Measurements from ENCODE around the gene TPCN1. TPM values are rescaled to one million over a fixed set of nuclear protein-coding genes. Genes with fewer than 3 reads are reported as not detected.

TPCN1 gene
- total and polyA plus RNA-seq, 2 experiments from 2014 or later: 13.4 to 24.2 TPM

GRCh38 chr12:113248842-113249435 is 27.7 kb downstream of the TPCN1 start:
- Histone ChIP-seq H3K27me3 (no peaks in the 10 kb centered on the region), H3K4me1 (ENCODE audit: low read depth) (no peaks in the 10 kb centered on the region), H3K36me3 (no peaks in the 10 kb centered on the region), H3K9me3 (ENCODE audit: low read depth) (no peaks in the 10 kb centered on the region), H3K4me3 (no peak overlapping the region), H3K27ac (no peak overlapping the region)
- TF ChIP-seq, protein P1, sequence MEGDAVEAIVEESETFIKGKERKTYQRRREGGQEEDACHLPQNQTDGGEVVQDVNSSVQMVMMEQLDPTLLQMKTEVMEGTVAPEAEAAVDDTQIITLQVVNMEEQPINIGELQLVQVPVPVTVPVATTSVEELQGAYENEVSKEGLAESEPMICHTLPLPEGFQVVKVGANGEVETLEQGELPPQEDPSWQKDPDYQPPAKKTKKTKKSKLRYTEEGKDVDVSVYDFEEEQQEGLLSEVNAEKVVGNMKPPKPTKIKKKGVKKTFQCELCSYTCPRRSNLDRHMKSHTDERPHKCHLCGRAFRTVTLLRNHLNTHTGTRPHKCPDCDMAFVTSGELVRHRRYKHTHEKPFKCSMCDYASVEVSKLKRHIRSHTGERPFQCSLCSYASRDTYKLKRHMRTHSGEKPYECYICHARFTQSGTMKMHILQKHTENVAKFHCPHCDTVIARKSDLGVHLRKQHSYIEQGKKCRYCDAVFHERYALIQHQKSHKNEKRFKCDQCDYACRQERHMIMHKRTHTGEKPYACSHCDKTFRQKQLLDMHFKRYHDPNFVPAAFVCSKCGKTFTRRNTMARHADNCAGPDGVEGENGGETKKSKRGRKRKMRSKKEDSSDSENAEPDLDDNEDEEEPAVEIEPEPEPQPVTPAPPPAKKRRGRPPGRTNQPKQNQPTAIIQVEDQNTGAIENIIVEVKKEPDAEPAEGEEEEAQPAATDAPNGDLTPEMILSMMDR (IDR thresholded peaks at IDR 0.05; ENCODE audit: low read depth, low read length): no peak
- DNase-seq (ENCODE audit: low read depth in 1 of 2, low spot score in 1 of 2): no peak

GRCh38 chr12:113249546-113249945 is 28.3 kb downstream of the TPCN1 start:
- Histone ChIP-seq H3K27me3 (no peaks in the 10 kb centered on the region), H3K4me1 (ENCODE audit: low read depth) (no peaks in the 10 kb centered on the region), H3K27ac (no peak overlapping the region), H3K4me3 (no peak overlapping the region), H3K9me3 (ENCODE audit: low read depth) (no peaks in the 10 kb centered on the region), H3K36me3 (no peaks in the 10 kb centered on the region)
- no peak for DNase-seq (ENCODE audit: low read depth in 1 of 2, low spot score in 1 of 2)
- TF ChIP-seq, protein P1 (IDR thresholded peaks at IDR 0.05; ENCODE audit: low read depth, low read length): no peak

DNA sequence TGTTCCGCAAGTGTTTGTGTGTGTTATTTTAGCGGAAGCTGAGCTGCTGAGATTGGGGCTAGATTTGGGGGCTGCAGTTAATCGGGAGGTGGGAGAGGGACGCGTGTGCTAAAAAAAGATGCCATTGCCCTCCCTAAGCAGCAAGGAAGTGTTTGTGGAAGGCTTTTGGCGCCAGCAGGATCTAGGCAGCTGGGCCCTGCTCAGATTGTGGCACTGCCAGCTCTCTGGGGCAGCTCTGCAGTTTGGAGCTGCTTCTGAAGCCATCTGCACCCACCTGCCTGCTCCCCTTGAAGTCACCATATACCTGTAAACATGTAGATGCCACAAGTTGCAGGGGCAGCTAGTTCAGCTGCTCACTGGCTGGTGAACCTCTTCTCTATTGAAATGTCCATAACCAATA is 28.8 kb downstream of the TPCN1 start:
- H3K27ac ChIP-seq: no peak overlapping the region
- no peak overlapping the region for H3K4me3 ChIP-seq
- H3K9me3 ChIP-seq (ENCODE audit: low read depth): no peaks in the 10 kb centered on the region
- H3K27me3 ChIP-seq: no peaks in the 10 kb centered on the region
- no peak for DNase-seq (ENCODE audit: low read depth in 1 of 2, low spot score in 1 of 2)
- H3K36me3 ChIP-seq: no peaks in the 10 kb centered on the region
- no peaks in the 10 kb centered on the region for H3K4me1 ChIP-seq (ENCODE audit: low read depth)
- TF ChIP-seq, protein P1 (IDR thresholded peaks at IDR 0.05; ENCODE audit: low read depth, low read length): no peak

DNA sequence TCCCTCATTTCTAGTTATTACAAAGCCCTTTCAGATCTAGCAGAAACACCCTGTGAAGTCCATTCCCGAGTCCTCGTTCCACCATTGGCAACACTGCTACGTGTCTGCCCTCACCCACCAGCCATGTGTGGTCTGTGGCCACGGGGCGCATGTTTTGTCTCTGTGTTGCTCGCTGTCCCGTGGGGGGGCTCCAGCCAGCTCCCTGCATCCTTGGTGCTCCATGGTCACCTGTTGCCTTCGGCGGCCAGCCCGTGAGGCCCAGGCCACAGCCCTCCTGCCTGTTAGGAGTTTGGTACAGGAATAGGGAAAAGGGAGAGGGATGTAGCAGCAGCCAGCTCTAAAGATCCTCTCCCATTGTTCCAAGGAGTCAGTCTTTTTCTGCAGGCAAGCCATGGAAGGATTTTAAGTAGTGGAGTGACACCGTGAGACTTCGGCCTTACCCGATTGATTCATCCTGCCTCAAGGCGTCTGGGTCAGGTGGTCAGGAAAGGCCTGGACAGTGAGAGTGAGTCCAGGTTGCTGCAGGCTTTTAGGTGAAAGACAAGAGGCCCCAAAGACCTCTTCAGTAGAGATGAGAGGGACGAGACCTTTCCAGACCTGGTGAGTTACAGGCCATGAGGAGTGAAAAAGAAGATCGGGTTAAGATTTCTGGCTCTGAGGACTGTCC is 30.3 kb downstream of the TPCN1 start:
- Histone ChIP-seq H3K4me3 (no peak overlapping the region), H3K27me3 (no peaks in the 10 kb centered on the region), H3K36me3 (no peaks in the 10 kb centered on the region), H3K9me3 (ENCODE audit: low read depth) (no peaks in the 10 kb centered on the region), H3K4me1 (ENCODE audit: low read depth) (no peaks in the 10 kb centered on the region), H3K27ac (no peak overlapping the region)
- no peak for DNase-seq (ENCODE audit: low read depth in 1 of 2, low spot score in 1 of 2)
- TF ChIP-seq, protein P1 (IDR thresholded peaks at IDR 0.05; ENCODE audit: low read depth, low read length): no peak

- Histone ChIP-seq H3K4me3 (no peak overlapping the region), H3K27me3 (no peaks in the 10 kb centered on the region), H3K9me3 (ENCODE audit: low read depth) (no peaks in the 10 kb centered on the region), H3K27ac (no peak overlapping the region), H3K4me1 (ENCODE audit: low read depth) (no peaks in the 10 kb centered on the region), H3K36me3 (no peaks in the 10 kb centered on the region)
- TF ChIP-seq, protein P1 (IDR thresholded peaks at IDR 0.05; ENCODE audit: low read depth, low read length): no peak
- DNase-seq (ENCODE audit: low read depth in 1 of 2, low spot score in 1 of 2): no peak
Observed at GRCh38 chr12:113252494-113252893, 31.2 kb downstream of the TPCN1 start.

Measured in cardiac muscle cell (in vitro differentiated cells and primary cell).